Stimulated activated CD8-positive, alpha-beta memory T cell treated with anti-CD3 and anti-CD28 coated beads, Interleukin-4, amount 100 ng/mL, for 24 hours (primary cell): Measurements from ENCODE around the gene MGME1.
"Not testable (repeated sequence)": the region's sequence is repeated elsewhere in the genome, so short reads cannot be mapped to it uniquely, and the experiment has no call there.

Source experiments
- DNase-seq: peaks from one replicate; pipeline ENCODE4 v3.0.0-alpha.2; 2020; ENCODE audit warnings: low read depth

The MGME1 gene

DNA sequence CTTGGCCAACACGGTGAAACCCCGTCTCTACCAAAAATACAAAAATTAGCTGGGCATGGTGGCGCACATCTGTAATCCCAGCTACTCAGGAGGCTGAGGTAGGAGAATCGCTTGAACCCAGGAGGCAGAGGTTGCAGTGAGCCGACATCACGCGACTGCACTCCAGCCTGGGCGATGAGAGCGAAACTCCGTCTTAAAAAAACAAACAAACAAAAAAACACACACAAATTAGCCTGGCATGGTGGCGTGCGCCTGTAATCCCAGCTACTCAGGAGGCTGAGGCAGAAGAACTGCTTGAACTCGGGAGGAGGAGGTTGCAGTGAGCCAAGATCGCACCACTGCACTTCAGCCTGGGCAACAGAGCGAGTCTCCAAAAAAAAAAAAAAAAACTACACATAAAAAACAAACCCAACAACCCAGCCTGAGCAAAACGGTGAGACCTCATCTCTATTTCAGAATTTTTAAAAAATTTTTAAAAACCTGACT, 8.4 kb upstream of the MGME1 start:
- DNase-seq, result not testable (repeated sequence)

DNA sequence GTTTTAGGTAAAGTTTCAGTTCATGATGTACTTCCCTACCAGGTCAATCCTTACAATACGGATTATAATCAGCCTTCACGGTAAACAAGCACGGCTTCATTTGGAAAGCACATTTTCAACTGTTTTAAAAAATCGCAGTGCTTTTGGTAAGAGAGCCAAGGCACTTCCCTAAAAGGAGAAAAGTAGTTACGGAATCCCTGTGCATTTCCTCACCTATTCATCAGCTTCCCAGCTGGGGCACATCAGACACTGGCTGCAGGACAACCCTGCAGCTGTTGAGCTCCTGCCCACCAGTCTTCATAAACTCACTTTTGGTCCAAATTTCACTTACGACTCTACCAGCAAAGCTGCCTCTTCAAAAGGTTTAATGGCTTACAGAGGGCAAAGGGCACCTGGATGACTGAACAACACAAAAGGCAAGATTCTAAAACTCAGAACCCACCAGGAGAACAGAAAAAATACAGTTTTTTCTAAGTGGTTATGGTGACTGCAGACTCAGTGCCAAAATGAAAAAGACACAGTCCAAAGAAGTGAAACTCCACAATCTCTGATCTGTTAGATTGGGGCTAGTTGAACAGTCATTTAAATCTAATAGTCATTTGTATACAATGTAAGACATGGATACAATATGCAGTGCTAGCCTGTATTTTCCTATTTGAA, 7.8 kb upstream of the MGME1 start:
- DNase-seq, result no peak

DNA sequence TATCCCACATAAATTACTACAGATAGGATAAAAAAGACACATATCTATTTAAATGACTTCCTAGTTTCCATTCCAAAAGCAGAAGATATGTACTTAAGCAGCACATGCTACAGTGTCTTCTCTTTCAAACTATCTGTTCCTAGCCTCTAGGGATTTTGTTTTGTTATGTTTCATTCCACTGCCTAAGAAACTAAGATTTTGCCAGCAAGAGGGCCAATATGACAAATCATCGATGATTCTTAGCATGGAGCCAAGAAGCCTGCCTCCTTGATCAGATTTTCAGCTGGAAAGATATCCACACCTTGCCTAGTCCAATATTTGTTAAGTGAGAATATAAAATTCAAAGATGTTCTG, 7.3 kb upstream of the MGME1 start:
- no peak for DNase-seq

DNA sequence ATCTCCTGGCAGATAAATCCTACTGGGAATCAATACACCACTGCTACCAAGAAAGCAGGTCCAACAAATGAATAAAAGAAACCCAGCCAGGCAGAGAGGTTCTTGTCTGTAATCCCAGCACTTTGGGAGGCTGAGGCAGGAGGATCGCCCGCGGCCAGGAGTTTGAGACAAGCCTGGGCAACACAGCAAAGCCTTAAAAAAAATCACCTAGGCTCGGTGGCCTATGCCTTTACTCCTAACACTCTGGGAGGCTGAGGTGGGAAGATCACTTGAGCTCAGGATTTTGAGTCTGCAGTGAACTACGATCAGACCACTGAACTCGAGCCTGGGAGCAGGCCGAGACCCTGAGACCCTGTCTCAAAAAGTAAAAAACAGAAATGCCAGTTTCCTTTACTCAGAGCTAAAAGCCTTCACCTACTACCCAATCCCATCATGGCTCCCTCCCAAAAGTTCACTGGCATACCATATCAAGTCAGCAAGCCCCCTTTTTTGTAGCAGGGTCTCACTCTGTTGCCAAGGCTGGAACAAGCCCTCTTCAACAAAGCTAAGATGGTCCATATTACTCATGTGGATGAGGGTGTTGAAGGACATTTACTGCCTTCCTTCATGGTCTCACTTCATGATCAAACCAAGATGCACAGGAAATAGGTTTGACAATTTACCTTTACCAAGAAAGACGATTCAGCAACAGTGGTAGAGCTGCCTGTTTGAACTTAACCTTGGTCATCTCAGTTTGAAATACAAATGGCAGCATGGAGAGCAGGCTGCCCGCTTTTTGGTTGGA, 5.5 kb upstream of the MGME1 start:
- DNase-seq, result no peak

DNA sequence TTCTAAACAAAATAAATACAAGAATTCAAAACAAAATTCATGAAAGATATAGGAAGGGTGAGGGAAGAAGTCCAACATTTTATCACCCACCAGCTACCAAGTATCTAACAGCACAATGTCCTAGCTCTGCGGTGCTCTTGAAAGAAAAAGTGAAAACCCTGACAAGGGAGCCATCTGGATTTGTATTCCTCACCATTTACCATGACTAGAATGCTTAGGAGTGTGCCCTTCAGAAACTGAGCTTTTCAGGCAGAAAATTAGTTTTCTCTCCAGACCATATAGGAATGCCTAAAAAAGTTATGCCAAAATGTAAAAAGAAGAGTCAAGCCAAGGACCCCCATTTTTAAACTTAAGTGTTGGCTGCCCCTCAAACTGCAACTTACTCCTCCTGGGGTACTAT, 4.7 kb upstream of the MGME1 start:
- DNase-seq, result no peak

DNA sequence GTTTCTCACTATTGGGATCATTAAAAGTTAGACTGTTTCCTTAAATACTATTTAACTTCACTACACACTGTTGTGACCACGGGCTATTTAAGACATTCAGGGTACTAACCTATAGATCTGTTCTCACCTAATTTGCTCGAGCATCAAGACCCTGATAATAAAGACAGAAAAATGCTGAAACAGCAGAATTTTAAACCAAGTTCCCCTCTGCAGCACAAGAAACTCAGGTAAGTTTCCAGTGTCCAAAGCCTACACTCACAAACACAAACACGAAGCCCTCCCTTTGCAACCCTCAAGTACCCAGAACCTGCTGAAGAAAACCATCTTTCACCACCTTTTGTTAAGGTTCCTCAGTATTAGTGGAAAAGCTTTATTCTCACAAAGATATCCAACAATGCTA, 4.2 kb upstream of the MGME1 start:
- no peak for DNase-seq

DNA sequence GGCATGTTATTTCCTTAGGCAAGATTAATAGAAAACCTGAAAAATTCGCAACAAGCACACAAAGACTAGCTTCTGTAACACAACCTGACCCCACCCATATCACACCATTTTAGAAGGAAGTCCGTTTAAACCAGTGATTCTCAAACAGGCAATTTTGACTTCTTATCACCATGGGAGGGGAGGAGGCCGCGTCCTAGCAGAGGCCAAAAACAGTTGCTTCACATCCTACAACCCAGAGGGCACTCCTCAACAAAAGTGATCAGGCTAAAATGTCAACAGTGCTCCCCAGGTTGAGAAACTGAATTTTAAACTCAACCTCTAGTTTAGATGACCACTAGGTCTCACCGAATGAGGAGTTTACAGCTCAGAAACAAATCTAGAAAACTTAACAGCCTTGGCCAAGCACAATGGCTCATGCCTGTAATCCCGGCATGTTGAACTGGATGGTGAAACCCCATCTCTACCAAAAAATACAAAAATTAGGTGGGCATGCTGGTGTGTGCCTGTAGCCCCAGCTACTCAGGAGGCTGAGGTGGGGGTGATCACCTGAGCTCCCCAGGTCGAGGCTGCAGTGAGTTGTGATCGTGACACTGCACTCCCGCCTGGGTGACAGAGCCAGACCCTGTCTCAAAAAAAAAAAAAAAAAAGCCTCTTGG, 3.6 kb upstream of the MGME1 start:
- DNase-seq, result no peak

DNA sequence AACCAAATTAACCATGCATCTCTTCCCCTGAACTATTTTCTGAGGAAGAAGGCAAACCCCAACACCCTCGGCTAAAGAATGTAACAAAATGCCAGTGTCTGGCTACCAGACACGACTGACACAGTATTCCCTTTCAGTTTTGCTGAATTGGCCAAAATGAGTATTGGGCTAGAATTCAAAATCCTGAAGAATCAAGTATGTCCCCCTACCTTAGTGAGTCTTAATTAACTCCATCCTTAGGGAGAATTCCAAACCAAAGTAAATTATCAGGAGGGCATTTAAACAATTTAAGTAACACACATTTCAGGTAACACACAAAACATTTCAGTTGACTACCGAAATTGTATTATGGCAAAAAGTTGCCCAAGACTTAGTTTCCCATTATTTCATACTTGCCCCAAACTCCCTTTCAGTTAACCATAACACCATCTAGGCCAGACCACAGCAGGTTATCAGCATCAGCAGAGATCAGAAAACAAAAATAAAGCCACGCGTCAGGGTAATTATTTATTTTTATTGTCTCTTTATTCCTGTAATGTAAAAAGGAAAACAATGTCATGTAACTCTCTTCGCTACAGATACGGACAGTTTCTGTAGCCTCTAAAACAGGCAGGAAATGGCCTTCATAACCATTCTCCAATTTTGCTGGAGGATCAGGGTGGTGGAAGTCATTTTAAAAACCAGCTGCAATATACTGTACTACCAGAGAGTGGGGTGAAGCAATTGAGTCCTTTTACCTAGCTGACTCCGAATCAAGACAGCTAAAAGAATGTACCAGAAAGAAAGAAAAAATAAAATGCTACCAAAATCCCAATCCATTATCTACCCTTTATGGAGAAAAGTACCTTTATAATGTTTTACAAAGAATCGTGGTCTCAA, 2.1 kb upstream of the MGME1 start:
- DNase-seq, result no peak

DNA sequence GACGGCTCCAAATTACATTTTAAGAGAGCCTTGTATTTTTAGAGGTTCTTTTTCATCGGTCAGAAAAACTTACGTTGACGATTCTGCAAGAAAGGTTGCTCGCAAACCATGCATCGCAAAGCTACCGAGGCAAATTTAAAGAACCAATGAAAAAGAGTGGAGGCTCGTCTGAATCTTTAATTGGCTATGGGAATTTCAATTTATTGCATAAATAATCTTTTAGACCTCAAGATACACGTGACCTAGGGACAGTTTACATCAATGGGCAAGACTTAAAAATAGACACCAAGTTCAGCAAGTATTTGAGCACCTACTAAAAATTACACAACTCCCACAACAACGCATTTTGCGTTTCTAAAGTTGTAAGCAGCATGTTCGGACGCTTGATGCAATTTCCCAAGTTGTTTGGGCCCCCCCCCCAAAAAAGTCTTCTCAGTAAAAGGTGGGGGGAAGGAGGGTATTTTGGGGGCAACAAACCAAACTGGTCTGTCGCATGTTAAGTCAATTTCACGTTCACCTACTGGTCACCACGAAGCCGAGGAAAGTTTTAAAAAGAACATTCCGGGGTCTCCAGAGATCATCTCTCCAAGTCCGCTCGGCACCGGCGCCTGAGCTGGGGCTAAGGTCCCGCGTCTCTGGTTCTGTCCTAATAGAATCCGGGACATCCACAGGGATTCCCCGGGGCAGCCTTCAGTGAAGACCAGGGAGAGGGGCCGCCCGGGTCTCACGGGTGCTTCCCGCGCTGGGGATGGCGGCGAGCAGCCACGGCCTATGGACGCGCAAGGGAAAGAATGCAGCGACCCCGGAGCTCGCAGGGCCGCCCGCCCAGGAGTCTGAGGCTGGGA, 1.1 kb upstream of the MGME1 start:
- no peak for DNase-seq

DNA sequence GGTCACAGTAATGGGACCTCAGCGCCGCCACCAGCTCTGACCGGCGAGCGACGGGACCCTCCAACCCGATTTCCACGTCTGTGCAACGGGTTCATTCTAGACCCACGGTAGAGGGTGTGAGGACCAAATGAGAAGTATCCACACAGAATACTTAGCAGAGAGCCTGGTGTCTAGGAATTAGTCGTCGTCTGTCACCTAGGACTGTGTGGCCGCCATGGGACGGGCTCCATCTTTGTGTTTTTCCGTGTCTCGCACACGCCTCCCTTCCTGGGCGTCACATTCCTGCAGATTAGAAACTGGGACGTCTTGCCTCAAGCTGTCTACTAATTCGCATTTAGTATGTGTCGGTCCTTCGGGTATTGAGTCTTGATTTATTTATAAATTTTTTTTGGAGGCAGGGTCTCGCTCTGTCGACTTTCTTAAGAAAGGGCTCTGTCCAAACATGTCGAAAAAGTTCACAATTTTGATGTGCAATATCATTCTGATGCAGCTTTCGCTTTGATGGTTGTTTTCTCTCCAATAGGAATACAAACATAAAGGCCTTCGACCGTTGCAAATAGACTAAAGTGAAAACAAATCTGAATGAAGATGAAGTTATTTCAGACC, 563 bp downstream of the MGME1 start:
- no peak for DNase-seq

DNA sequence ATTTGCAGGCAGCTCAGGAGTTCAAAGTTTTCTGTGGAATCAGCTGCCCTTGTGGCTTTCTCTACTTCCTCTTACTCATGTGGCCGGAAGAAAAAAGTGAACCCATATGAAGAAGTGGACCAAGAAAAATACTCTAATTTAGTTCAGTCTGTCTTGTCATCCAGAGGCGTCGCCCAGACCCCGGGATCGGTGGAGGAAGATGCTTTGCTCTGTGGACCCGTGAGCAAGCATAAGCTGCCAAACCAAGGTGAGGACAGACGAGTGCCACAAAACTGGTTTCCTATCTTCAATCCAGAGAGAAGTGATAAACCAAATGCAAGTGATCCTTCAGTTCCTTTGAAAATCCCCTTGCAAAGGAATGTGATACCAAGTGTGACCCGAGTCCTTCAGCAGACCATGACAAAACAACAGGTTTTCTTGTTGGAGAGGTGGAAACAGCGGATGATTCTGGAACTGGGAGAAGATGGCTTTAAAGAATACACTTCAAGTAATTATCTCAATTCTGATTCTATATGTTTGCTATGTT, 1.1 kb downstream of the MGME1 start:
- DNase-seq, result no peak

DNA sequence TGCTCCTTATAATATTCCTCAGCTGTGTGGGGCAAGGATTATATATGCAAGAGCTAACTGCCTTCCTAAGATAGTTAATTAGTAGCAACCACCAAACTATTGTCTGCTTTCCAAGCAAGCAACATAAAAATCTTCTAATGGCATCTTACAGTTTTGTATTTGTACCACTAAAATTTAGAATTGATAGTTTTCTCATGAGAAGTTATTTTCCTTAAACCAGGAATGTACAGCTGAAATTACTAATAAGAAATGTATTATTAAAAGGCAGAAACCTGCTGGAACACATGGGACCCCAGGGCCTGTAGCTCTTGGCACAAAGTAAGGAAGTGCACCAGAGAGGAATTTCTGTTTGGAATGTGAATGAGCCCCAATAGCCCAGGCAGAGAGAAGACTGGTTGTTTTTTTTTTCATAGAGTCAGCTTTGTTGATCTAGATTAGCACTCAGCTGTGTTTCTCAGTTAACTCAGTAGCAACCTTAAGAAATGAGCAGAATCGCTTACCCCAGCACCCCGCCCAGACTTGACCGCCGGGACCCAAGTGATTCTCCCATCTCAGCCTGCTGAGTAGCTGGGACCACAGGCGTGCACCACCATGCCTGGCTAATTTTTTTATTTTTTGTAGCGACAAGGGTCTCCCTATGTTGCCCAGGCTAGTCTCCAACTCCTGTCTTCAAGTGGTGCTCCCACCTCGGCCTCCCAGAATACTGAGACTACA, 2.6 kb downstream of the MGME1 start:
- DNase-seq, result no peak

DNA sequence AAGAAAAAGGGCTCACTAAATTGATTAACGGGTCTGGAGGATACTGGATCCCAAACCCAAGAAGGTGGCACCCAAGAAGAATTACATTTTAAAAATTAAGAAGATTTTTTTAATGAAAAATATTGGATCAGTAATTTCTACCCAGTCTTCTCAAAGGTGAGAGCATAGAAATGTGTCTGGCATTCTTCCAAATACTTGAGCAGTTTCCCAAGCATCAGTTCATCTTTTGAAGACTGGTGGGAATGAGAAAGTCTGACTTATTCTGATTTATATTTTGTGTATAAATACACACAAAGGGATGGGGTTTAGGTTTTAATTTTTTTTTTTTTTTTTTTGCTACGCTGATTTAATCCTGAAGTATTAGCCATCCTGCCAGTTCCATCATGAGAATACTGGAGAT, 3.3 kb downstream of the MGME1 start:
- DNase-seq, result no peak

DNA sequence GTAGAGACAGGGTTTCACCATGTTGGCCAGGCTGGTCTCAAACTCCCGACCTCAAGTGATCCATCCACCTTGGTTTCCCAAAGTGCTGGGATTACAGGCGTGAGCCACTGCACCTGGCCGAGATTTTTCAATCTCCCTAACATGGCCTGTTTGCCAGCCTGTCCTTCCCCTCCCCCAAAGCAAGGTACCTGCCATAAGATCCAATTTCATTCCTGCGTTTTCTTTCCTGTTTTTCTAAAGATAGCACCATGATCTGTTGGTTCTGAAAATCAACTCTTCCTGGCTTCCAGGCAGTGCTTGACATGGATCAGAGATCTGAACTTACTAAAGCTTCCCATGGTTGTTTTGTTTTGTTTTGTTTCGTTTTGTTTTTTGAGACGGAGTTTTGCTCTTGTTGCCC, 7.5 kb downstream of the MGME1 start:
- DNase-seq, result no peak

DNA sequence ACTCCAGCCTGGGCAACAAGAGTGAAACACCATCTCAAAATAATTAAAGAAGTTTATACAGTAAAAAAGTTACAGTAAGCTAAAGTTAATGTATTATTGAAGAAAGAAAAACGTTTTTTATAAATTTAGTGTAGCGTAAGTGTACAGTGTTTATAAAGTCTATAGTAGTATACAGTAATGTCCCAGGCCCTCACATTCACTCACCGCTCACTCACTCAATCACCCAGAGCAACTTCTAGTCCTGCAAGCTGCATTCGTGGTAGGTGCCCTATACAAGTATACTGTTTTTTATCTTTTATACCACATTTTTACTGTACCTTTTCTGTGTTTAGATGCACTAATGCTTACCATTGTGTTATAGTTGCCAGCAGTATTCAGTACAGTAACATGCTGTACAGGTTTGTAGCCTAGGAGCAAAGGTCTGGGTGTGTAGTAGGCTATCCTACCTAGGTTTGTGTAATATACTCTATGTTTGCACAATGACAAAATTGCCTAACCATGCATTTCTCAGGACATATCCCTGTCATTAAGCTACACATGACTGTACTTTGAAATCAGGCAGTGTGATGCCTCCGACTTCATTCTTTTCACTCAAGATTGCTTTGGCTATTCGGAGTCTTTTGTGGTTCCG, 16.7 kb downstream of the MGME1 start:
- DNase-seq, result no peak

DNA sequence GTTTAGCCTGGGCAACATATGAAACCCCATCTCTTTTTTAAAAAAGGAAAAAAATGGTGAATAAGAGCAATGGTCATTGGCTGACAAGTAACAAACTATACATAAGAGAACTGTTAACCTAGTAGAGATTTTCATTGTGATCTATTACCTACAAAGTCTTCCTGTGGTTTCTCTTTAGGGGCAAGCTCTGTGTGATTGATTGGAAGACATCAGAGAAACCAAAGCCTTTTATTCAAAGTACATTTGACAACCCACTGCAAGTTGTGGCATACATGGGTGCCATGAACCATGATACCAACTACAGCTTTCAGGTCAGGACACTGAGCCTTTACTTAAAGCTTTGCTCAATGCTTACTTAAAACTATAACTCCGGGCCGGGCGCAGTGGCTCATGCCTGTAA, 19.2 kb downstream of the MGME1 start:
- DNase-seq, result no peak

DNA sequence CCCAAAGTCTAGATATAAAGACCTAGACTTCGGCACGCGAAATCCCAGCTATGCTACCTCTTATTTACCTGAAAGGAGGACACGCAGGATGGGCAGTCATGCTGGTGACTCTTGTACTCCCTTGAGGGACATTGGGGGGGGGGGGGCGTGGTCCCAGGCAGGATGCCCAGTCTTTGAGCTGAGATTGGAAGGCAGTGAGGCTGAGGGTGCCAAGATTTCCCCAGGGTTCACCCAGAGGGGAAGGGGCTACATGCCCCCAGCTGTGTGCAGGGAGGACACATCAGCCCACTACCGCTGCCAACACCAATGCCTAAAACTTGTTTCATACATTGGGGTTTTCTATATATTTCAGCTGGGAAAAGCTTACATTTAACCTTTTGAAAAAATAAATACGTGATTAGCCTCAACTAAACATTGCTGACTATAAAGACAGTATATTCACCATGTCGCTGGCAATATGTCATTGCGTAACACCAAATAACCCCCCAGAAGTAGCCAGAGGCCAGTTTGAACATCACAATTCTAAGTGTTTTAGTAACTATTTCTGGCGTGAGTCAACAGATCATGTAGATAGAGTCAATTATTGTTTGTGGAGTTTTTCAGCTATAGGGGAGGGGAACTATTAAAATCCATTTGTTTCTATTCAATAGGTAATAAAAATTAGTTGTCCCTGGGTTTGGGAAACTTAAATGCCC, 21.6 kb downstream of the MGME1 start:
- no peak for DNase-seq

DNA sequence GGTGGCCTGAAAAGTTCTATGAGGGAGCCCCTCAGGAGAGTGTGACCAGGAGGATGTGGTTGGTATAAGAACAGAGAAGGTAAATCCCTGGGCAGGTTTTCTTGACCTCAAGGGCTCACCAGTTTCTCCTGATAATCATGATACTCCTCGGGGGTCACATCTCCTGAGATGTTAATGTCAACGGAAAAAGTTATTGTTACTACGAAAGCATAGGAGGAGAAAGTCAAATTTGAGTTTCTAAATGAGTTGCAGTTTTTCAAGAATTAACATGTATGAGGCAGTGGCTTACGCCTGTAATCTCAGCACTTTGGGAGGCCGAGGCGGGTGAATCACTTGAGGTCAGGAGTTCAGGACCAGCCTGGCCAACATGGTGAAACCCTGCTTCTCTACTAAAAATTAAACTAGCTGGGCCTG, 23.4 kb downstream of the MGME1 start:
- DNase-seq, result no peak
